Panc1 (cell line): Measurements from ENCODE around the gene SDF4. TPM values are rescaled to one million over a fixed set of nuclear protein-coding genes. Genes with fewer than 3 reads are reported as not detected.

Source experiments
- ATAC-seq: fragments of 200-7000 bp; cut with Tn5 transposase; 2 replicates; pipeline ENCODE4 v1.9.1; 2020; ENCODE audit warnings: mild to moderate bottlenecking, moderate library complexity
- BruUV-seq: library from RNA; stranded (reverse); fragments of 400-500 nt; replicated peaks from 2 replicates; lab custom pipeline; 2021; lab: Mats Ljungman, UMichigan
- CTCF ChIA-PET: fragments of 300-600 bp; sonication (Branson Sonifier 250); formaldehyde crosslinking; loops from one replicate; lab custom pipeline; 2022; ENCODE audit warnings: antibody characterized with exemption; lab: Charles Lee
- POLR2A ChIA-PET: fragments of 300-600 bp; sonication (Branson Sonifier 250); formaldehyde crosslinking; loops from one replicate; lab custom pipeline; 2022; ENCODE audit warnings: antibody characterized with exemption; lab: Charles Lee
- DNase-seq: peaks from one replicate; pipeline ENCODE4 v3.0.0-alpha.2; 2010; ENCODE audit warnings: low read depth, low spot score
- H3K27ac ChIP-seq: 2 replicates; pipeline ENCODE4 v1.5.1; 2011; ENCODE audit warnings: mild to moderate bottlenecking, low read length, inconsistent platforms
- H3K27me3 ChIP-seq: fragments of 200-500 bp; sonication (Bioruptor generic); 2 replicates; pipeline ENCODE4 v1.6.0; 2014; ENCODE audit warnings: low read length, inconsistent platforms; ENCODE audit not compliant: control insufficient read depth, insufficient read depth
- H3K36me3 ChIP-seq: fragments of 200-500 bp; sonication (Bioruptor generic); 2 replicates; pipeline ENCODE4 v1.5.1; 2014; ENCODE audit warnings: inconsistent platforms, mild to moderate bottlenecking, low read length, moderate library complexity; ENCODE audit not compliant: control insufficient read depth, insufficient read depth
- H3K4me1 ChIP-seq: 2 replicates; pipeline ENCODE4 v1.5.1; 2011; ENCODE audit warnings: inconsistent platforms, mild to moderate bottlenecking, low read length, moderate library complexity; ENCODE audit not compliant: control insufficient read depth, insufficient read depth
- H3K4me3 ChIP-seq, 2 experiments: 2 replicates each; pipeline ENCODE4 v1.5.1; 2011 to 2012; ENCODE audit warnings: low read depth in 2 of 2, low read length in 2 of 2, mild to moderate bottlenecking in 2 of 2, inconsistent platforms in 1 of 2, moderate library complexity in 1 of 2
- H3K9me3 ChIP-seq: fragments of 200-500 bp; sonication (Bioruptor generic); 2 replicates; pipeline ENCODE4 v1.5.1; 2014; ENCODE audit warnings: low read depth, mild to moderate bottlenecking, inconsistent platforms, low read length, moderate library complexity; ENCODE audit not compliant: control insufficient read depth, insufficient read depth
- CTCF ChIP-seq: fragments of 450-650 bp; IDR thresholded peaks from 2 replicates; pipeline ENCODE4 v1.5.1; 2017; ENCODE audit warnings: mild to moderate bottlenecking
- POLR2AphosphoS5 ChIP-seq: IDR thresholded peaks from 2 replicates; pipeline ENCODE4 v1.6.1; 2012; ENCODE audit warnings: mild to moderate bottlenecking, low read depth, low read length, moderate library complexity
- REST ChIP-seq, 2 experiments: IDR thresholded peaks; 2 replicates each; pipeline ENCODE4 v1.6.1; 2011 to 2012; ENCODE audit warnings: low read depth in 2 of 2, control low read depth in 1 of 2, low read length in 1 of 2, mild to moderate bottlenecking in 1 of 2, moderate library complexity in 1 of 2; ENCODE audit not compliant: insufficient read depth in 1 of 2
- SIN3A ChIP-seq: IDR thresholded peaks from 2 replicates; pipeline ENCODE4 v1.6.1; 2012; ENCODE audit warnings: low read depth, mild to moderate bottlenecking, low read length, moderate library complexity, borderline replicate concordance; ENCODE audit not compliant: insufficient read depth
- TCF7L2 ChIP-seq: IDR thresholded peaks from 2 replicates; pipeline ENCODE4 v1.6.1; 2011; ENCODE audit warnings: mild to moderate bottlenecking, low read depth, low read length, inconsistent platforms
- in situ Hi-C: cut with HindIII; loops from 2 replicates; pipeline ENCODE4 v1.10.0; 2016; ENCODE audit warnings: low sequenced_read_pairs, low pct_unique_long_range_greater_than_20kb
- intact Hi-C: fragments of 100-400 bp; cut with micrococcal nuclease; formaldehyde crosslinking; loops from one replicate; pipeline ENCODE4 v1.10.0; 2022; ENCODE audit not compliant: unreplicated experiment
- total RNA-seq: library from RNA; stranded (reverse); gene quantifications from one replicate; pipeline ENCODE4 v1.2.1, GENCODE V29; 2021; ENCODE audit not compliant: unreplicated experiment

The SDF4 gene
- total RNA-seq, 1 experiment from 2014 or later: 335 TPM

GRCh38 chr1:1255078-1255477 is 23.3 kb upstream of the SDF4 start:
- ChIA-PET POLR2A (no interaction called here), CTCF (no interaction called here)
- in situ Hi-C loops: no loop called here
- 0 out of 2 replicates have a peak, but pooled peaks cover 4% of the 10 kb centered on the region for H3K4me1 ChIP-seq
- intact Hi-C loops: no loop called here
- ATAC-seq: no peak
- TSS peak; percentile 64 for BruUV-seq
- no peaks in the 10 kb centered on the region for H3K36me3 ChIP-seq
- TF ChIP-seq SIN3A: no peak
- no peak for TF ChIP-seq REST (IDR thresholded peaks at IDR 0.05; ENCODE audit: insufficient read depth in 1 of 2, low read depth in 2 of 2, low read length in 1 of 2)
- TF ChIP-seq TCF7L2: no peak
- no peak for TF ChIP-seq CTCF
- TF ChIP-seq POLR2AphosphoS5: no peak
- no peaks in the 10 kb centered on the region for H3K27me3 ChIP-seq
- no peak overlapping the region for H3K27ac ChIP-seq
- no peak for DNase-seq
- no peaks in the 10 kb centered on the region for H3K9me3 ChIP-seq
- H3K4me3 ChIP-seq: no peak overlapping the region

GRCh38 chr1:1254667-1254998 is 22.8 kb upstream of the SDF4 start:
- TF ChIP-seq REST (IDR thresholded peaks at IDR 0.05; ENCODE audit: insufficient read depth in 1 of 2, low read depth in 2 of 2, low read length in 1 of 2) (no peak), TCF7L2 (no peak), CTCF (no peak), SIN3A (no peak), POLR2AphosphoS5 (no peak)
- no peak for ATAC-seq
- Histone ChIP-seq H3K27ac (no peak overlapping the region), H3K27me3 (no peaks in the 10 kb centered on the region), H3K4me3 (no peak overlapping the region), H3K9me3 (no peaks in the 10 kb centered on the region), H3K36me3 (no peaks in the 10 kb centered on the region), H3K4me1 (0 out of 2 replicates have a peak, but pooled peaks cover 4% of the 10 kb centered on the region)
- no TSS peak for BruUV-seq
- ChIA-PET CTCF (no interaction called here), POLR2A (no interaction called here)
- intact Hi-C loops (loop anchor here (5.0 kb wide), 1 partner anchor 132 kb away; no protein-coding TSS in a partner anchor), in situ Hi-C loops (no loop called here)
- no peak for DNase-seq
